ENCODE results near the gene DDAH2.
A peak's percentile ranks its signal among the peaks of the same experiment; 100 is the strongest.

Gene DDAH2

DNA sequence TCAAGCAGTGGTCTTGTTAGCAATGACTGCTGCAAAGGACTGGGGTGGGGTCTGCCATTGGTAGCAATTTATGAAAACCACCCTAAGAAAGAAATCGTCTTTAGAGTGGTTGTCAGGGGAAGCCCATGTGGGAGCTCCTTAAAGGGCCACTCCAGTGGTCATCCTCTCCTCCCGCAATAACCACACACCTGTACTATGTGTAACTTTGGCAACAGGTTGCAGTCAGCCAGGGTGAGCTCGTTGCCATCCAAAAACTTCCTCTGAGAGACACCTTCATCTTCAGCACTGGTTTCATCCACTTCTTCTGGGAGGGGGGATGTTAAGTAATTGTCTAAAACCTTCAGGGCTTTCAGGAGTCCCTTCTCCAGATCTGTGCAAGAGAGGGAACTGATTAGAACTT, 2.9 kb upstream of the DDAH2 start:
- DNase-seq (ENCODE audit: low spot score), result no peak

DNA sequence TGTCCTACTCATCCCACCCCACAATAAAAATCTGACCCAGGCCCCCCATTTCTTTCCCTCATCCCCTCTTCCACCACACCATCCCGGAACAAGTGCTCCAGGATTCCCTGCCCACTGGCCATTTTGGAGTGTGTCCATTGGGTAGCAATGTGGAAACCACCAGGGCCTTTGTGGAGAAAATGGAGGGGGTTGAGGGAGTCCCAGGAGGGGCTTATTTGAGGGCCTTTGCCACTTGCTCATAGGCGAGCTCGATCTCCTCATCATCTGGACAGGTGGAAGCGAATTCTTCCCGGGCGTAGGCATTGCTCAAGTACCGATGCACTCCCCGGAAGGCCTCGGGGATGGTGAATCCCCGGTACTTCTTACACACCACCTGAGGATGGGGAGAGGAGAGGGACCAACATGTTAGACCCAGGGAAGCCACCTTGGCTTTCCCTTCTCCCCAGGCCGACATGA, 1.6 kb upstream of the DDAH2 start:
- no peak for DNase-seq (ENCODE audit: low spot score)

DNA sequence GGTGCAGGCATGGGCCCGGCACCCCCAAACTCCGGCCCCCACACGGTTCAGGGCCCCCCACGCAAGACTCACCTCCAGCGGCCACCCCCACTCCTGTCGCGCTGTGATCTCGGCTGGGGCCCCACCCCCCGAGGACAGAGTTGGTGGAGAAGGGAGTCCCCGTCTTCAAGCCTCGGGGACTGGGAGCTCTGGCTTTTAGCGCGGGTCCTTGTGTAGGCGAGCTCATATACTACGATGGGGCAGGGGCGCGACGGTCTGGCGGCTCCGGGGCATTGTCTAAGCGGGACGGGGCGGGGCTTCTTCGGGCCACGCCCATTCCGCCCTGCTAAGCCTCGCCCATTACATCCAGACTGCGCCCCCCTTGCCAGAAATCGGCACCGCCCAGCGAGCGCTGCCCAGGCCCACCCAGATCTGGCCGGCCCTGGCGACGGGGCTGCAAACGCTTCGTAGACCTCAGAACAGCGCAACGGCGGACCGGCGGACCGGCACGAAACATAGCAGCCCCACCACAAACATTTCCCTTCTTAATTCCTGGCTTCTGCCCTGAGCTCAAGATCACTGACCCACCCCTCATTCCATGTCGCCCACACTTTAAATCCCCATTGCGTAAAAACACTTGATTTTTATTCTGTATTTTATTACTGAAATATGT, 1.0 kb upstream of the DDAH2 start:
- peak; percentile 90 for DNase-seq (ENCODE audit: low spot score)

DNA sequence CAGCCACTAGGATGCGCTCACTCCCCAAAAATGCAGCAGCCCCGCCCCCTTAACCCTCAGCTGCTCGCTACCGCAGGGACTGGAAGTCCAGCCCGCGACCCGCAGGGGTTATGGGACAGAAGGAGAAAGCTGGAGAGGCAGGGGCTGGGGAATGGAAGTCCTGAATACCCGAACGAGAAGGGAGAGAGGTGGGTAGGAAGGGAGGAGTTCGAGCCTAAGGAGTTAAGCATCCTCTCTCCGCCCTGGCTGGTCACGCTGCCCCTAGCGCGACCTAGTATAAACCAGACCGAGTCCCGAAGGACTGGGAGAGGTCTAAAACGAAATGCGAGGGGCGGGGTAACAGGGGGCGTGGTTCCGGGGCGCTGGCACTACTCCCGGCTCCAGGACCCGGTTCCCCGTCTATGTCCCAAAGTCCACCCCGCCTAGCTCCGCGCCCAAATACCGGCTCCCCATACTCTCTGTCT, 448 bp upstream of the DDAH2 start:
- peak; percentile 94 for DNase-seq (ENCODE audit: low spot score)

DNA sequence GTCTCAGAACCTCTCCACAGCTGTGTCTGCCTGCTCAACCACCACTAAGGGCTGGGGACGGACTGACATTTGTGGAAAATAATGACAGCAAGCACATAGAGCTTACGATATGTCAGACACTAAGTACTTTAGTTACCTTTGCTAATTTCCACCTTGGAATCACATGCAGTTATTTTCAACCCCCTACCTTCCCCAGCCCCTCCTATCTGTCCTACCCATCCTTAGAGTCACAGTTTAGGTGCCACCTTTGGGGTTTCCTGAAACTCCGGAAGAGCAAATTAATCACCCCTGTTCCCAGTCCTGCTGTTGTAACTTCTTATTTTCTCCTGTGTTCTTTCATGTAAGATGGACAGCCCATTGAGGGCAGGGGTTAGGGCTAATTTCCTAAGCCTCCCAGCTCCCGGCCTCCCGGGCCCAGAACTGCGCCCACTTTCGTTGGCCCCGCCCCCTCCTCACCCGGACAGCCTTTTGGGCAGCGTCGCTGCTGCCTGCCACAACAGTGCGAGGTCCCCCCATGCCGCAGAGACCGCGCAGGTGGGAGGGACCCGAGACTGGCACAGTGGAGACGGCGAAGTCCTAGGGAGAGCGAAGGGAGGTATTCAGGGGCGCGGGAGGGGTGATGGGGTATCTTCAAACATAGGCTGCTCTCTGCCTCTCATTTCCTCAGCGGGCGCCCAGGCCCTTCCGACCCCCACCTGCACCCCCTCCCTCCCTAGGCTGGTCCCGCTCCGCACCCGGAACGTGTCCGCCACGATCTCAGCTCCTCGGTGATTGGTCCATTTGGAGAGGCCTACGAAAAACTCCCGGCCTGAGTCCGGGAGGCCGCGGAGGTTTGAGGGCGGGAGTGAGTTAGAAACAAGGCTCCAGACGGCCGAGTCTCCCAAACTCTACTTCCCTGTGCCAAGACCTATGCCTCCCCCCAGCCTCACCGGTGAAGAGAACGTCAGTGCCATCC, 1.1 kb downstream of the DDAH2 start:
- DNase-seq (ENCODE audit: low spot score), result peak; percentile 41

DNA sequence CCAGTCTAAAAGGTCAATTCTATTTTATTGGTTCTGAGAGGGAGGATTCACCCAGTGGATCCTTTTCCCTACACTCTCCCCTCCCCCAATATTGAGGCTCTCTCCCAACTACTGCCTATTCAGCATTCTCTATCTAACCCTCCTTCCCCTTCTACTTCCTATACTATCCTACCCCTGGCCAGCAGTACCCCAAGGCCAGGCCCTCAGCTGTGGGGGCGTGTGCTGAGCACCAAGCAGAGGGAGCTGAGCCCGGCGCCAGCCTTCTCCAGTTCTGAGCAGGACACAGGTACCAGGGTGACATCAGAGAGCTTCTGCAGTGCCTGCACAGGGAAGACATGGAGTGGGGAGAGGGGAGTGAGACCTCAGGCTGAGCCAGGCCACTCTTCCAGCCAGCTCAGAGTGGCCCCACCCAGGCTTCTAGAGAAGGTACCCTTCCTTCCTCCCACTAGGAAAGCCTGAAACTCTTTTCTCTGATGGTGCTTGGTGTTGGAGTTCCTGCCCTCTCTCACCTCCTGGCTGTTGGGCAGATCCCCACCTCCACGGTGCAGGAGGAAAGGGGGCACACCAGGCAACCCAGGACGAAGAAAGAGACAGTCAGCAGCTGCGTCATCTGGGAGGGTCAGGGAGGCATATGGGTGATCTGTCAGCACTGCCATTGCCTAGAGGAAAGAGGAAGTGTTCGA, 1.9 kb downstream of the DDAH2 start:
- DNase-seq (ENCODE audit: low spot score), result no peak

DNA sequence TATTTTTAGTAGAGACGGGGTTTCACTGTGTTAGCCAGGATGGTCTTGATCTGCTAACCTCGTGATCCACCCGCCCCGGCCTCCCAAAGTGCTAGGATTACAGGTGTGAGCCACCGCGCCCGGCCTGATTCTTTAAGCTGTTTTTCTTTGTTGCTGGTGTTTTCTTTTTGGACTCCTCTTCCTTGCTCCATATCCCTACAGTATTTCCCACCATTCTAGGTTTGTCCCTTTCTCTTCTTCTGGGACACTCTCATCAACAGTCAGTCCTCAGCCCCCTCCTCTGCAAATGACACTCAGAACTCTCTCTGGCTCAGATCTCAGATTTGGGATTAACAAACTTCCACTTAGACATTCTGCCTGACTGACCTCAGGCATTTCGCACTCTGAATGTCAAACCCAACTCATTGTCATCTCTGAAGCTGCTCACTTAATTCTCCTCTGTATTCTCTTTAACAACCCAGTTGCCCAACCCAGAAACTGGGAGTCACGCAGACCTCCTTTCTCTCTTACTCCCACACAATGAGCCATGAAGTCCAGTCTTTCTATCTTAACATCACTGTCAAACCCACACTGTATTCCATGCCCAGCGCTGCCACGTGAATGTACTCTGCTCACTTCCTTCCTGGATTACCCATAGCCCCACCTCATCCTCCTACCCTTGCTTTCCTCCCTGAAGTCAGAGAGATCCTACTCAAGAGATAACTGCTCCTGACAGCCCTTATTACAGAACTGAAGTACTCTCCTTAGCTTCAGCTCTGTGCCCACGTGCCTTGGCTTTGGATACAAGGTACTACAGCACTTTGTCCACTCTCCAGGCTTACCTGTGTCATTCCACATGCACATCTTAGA, 3.4 kb downstream of the DDAH2 start:
- no peak for DNase-seq (ENCODE audit: low spot score)

DNA sequence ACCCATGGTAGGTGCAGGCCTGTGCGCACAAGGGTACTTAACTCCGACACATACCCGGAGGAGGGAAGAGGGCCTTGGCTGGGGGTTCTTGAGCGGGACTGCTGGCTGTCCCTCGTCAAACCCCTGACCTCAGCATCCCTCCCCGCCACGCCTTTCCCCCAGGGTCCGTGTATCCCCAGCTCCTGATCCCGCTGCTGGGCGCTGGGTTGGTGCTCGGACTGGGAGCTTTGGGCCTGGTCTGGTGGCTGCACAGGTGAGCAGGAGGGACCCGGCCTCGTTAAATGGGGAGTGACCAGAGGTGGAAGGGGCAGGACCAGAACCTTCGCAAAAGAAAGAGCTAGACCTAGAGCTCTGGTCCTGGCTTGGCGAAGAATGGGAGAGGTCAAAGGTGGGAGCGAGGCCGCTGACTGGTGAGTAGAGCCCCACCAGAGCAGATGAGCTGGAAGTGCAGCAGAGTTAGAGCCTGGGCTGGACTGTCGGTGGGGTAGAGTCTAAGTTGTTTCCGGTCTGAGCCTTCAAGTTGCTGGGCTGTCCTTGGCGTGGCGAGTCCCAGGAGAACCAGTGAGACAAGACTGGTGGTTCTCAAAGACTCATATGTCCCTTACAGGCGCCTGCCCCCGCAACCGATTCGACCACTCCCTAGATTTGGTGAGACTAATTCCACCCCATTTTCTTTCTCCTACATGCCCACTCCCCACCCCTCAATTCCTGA, 5.0 kb downstream of the DDAH2 start:
- DNase-seq (ENCODE audit: low spot score), result no peak

DNA sequence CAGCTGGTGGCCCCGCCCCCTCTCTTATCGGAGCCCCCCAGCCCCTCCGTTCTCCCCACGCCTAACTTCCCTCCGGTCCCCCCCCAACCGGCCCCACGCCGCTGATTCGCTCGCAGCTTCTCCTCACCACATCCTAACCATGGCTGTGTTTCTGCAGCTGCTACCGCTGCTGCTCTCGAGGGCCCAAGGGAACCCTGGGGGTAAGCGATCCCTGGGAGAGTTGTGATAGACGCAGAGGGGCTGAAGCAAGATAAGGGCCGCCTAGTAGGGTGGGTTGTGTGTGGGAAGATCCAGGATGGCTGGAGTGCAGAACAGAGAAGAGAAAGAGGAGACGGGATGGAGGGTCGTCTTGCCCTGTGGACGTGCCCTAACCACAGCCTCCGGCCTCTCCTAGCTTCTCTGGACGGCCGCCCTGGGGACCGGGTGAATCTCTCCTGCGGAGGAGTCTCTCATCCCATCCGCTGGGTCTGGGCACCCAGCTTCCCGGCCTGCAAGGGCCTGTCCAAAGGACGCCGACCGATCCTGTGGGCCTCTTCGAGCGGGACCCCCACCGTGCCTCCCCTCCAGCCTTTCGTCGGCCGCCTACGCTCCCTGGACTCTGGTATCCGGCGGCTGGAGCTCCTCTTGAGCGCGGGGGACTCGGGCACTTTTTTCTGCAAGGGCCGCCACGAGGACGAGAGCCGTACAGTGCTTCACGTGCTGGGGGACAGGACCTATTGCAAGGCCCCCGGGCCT, 5.7 kb downstream of the DDAH2 start, which contains the start of gene MPIG6B:
Gene MPIG6B, plus strand, starts transcription at position 129 of the 735 bp plus-strand sequence. Its CDS starts 11 bp downstream, at position 140.
- DNase-seq (ENCODE audit: low spot score), result no peak

DNA sequence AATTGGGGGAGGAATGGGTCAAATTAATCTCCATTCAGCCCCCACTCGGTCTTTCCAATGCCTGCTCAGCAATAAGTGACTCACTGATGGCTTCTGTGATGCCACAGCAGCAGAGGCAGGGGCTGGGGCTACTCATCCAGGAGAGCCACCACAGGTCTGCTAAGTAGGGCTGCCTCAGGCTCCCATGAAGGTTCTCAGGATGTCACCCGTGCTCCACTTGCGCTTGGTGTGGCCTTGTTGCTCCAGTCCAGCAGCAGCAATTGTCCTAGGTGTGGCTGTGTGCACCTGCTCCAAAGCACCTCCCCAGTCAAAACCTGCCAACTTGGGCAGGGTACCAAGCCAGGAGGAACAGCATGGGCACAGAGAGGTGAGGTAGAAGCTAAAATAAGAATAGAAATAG, 6.9 kb downstream of the DDAH2 start:
- no peak for DNase-seq (ENCODE audit: low spot score)

DNA sequence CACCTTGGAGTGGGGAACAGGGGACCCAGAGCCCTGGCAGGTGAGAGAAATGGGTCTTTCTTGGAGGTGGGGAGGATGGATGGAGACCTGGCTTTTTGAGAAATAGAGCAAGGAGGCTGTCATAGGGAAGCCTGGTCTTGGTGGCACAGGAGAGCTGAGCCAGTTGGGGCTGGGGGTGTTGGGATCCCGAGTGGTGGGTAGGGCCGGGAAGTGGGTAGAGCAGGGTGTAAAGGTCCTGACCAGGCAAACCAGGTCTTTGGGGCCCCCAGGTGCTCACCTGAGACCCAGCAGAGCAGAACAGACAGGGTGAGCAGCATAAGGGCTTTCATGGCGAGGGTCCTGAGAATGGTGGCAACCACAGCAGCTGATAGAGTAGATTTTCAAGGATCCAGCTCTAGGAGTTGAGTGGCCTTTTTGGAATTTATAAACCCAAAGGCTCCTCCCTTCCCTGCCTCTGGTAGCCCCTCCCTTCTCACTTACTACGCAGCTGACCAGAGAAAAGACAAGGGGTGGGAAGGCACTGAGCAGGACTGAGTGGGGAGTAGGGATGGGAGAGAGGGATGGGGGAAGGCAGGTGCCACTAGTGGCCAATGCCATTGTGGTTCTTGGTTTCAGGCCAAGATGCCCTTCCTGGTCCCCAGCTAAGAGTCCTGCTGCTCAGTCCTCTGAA, 7.6 kb downstream of the DDAH2 start, which contains the start of gene LY6G6C:
Gene LY6G6C, minus strand, starts transcription at position 396 of the 670 bp plus-strand sequence. Its CDS starts 67 bp downstream, at position 329.
- DNase-seq (ENCODE audit: low spot score), result no peak

DNA sequence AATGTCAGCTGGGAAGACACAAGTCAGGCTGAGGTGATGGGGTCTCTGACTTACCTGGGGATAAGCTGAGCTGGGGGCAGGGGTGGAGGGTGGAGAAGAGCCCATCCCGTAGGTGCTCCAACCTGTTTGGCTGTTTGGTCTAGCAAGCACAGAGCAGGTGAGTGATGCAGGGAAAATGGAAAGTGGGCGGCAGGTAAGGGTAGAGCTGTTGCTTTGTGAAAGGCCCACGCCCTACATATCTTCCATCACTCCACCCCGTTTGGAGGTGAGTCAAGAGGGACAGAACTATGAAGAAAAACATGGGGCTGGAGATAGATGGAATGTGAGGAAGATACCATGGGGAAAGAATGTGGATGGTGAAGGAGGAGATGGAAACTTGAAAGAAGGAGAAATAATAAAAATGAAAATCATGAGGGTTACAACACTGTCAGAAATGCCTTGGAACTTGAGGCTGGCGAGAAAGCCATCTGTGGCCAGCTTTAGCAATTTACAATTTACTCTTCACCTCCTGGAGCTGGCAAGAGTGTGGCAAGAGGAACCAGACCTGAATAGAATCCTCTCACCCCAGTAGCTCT, 8.8 kb downstream of the DDAH2 start:
- DNase-seq (ENCODE audit: low spot score), result no peak

DNA sequence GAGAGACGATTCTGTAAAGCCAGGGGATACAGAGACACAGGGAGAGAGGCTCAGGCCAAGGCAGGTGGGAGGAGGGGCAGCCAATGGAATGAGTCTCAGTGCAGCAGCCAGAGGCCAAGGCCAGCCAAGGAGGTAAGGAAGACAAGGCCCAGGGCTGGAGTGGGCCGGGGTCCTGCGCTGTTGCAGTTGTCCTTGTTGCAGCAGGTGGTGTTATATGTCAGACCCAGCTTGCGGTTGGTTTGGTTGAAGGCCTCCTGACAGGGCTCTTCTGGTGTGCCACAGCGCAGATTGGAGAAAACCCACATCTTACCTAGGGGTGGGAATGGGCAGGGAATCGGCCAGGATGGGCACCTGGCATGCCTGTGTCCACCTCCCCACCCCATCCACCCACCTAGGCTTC, 10.1 kb downstream of the DDAH2 start:
- no peak for DNase-seq (ENCODE audit: low spot score)

DNA sequence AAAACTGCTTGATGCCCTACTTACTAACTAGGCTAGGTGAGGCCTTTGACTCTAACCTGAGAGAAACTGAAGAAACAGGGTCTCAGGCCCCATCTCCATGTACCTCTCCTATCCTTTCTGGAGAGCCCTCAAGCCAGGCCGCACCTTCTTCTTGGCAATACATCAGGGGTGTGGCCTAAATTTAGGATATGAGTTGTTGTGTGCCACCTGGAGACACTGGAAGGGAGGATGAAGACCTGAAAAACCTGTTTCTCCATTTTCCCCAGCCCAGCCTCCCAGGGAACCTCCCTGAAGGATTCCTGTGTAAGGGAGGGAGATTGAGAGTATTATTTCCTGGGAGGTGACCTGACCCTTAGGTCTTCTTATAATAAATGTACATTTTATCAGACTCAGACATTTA, 10.8 kb downstream of the DDAH2 start:
- DNase-seq (ENCODE audit: low spot score), result no peak

DNA sequence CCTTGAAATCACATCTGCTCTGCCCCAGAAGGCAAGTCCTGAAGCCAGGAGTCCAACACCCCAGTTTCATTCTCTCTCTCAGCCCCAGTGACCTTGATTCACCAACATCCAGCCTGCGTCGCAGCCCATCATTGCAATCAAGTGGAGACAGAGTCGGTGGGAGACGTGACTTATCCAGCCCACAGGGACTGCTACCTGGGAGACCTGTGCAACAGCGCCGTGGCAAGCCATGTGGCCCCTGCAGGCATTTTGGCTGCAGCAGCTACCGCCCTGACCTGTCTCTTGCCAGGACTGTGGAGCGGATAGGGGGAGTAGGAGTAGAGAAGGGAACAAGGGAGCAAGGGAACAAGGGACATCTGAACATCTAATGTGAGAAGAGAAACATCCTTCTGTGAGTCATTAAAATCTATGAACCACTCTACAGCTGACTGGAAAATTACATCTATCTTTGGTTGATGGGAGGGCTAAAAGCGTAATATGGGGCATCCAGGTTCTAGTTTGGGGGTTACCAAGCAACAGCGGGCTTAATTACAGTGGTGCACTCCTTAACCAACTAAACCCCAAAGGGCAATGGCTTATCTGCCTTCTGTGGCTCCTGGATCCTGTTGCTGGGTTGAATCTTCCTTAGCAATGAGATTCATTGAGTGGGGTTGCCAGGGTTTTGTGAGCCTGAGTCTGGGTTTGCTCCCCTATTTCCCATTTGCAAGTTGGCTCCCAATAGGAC, 11.4 kb downstream of the DDAH2 start:
- DNase-seq (ENCODE audit: low spot score), result no peak

DNA sequence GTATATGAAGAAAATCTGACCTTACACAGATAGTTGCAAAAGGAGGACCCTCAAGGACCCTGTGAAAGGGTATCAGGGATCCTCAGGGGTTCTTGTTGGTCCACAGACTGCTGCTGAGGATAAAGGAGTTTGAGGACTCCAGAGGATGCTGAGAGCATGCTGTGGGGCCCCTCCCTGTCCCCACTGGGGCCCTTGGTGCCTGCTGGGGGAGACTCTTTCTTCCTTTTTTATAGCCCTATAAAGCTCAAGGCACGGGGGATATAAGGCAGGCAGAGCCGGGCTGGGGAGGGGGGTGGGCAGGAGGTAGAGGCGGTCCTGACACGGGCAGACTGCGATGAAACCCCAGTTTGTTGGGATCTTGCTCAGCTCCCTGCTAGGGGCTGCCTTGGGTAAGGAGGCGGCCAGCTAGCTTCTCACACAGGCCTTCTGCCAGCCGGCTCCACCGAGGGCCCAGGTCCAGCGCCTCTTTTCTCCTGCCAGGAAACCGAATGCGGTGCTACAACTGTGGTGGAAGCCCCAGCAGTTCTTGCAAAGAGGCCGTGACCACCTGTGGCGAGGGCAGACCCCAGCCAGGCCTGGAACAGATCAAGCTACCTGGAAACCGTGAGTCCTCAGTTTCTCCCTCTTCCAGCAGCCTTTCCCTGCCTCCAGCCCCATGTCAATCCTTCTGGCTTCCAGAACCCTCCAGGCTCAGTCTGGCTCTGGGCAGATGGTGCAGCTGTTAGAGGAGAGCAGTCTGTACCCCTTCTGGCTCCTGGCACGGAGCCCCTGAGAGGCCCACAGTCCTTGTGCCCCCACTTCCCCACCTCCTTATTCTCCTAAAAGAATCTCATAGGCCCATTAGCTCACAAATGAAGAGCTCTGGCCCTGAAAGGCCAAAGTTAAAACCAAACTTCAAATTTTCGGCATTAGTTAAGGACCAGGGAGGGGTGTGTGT, 13.8 kb downstream of the DDAH2 start, which contains the start of gene LY6G6D:
Gene LY6G6D, plus strand, starts transcription at position 327 of the 937 bp plus-strand sequence. Its CDS starts 8 bp downstream, at position 335.
- DNase-seq (ENCODE audit: low spot score), result no peak

Measured in AG08395 (cell line).